Stimulated activated CD8-positive, alpha-beta memory T cell treated with anti-CD3 and anti-CD28 coated beads, Interleukin-7, amount 100 ng/mL, for 4 hours (primary cell): ENCODE results near the gene GRIN2D.
A peak's percentile ranks its signal among the peaks of the same experiment; 100 is the strongest.

Source experiments
- DNase-seq, 2 donors: peaks; one replicate each; pipeline ENCODE4 v3.0.0-alpha.2; 2020; ENCODE audit warnings: low read depth in 2 of 2

GRIN2D gene

GRCh38 chr19:48397263-48398101, 4.0 kb downstream of the GRIN2D start:
- no peak for DNase-seq

- no peak for DNase-seq
These were observed 4.6 kb downstream of the GRIN2D start for GRCh38 chr19:48398102-48398374.

GRCh38 chr19:48398375-48399235, 5.1 kb downstream of the GRIN2D start:
- DNase-seq = peak; percentile 62 to 78

- no peak for DNase-seq
These were observed 6.7 kb downstream of the GRIN2D start for GRCh38 chr19:48400018-48400742.

- DNase-seq = no peak
These were observed 7.8 kb downstream of the GRIN2D start for GRCh38 chr19:48401287-48401686.

- no peak for DNase-seq
These were observed 10.1 kb downstream of the GRIN2D start for GRCh38 chr19:48403606-48404005.

- DNase-seq = no peak
These were observed 11.7 kb downstream of the GRIN2D start for GRCh38 chr19:48405010-48405659.

GRCh38 chr19:48405850-48406249, 12.4 kb downstream of the GRIN2D start:
- DNase-seq = no peak

- DNase-seq = no peak
These were observed 20.6 kb downstream of the GRIN2D start for GRCh38 chr19:48413879-48414587.

- DNase-seq = peak; percentile 42 to 59
These were observed 21.9 kb downstream of the GRIN2D start for GRCh38 chr19:48415395-48415794.

- no peak for DNase-seq
These were observed 22.3 kb downstream of the GRIN2D start for GRCh38 chr19:48415806-48416221.

GRCh38 chr19:48417421-48417820, 24.0 kb downstream of the GRIN2D start:
- DNase-seq = no peak

- no peak for DNase-seq
These were observed 25.0 kb downstream of the GRIN2D start for GRCh38 chr19:48418317-48419064.

- DNase-seq = peak; percentile 46 to 60
These were observed 25.9 kb downstream of the GRIN2D start for GRCh38 chr19:48419158-48419920.

GRCh38 chr19:48421548-48421947, 28.1 kb downstream of the GRIN2D start:
- no peak for DNase-seq

GRCh38 chr19:48424694-48425219, 31.3 kb downstream of the GRIN2D start:
- DNase-seq = no peak

- no peak for DNase-seq
These were observed 35.2 kb downstream of the GRIN2D start for GRCh38 chr19:48428670-48429069.

GRCh38 chr19:48433337-48433736, 39.9 kb downstream of the GRIN2D start:
- DNase-seq = no peak

- no peak for DNase-seq
These were observed 43.1 kb downstream of the GRIN2D start for GRCh38 chr19:48436586-48436985.
